Fibroblast of lung (primary cell): ENCODE measurements around the gene NUDT7. TPM values are rescaled to one million over a fixed set of nuclear protein-coding genes. Genes with fewer than 3 reads are reported as not detected.

Experiments used
- DNase-seq, 2 donors: peaks; one replicate each; pipeline versions ENCODE4 v3.0.0 to v3.0.0-alpha.2; 2010; ENCODE audit warnings: low read depth in 2 of 2
- H2AFZ ChIP-seq: 2 replicates; pipeline ENCODE4 v1.5.1; 2012; ENCODE audit warnings: low read length, control low read depth, inconsistent platforms
- H3K27ac ChIP-seq: 2 replicates; pipeline ENCODE4 v1.5.1; 2011; ENCODE audit warnings: low read length, control low read depth; ENCODE audit not compliant: insufficient read depth
- H3K27me3 ChIP-seq: 2 replicates; pipeline ENCODE4 v1.5.1; 2011; ENCODE audit warnings: mild to moderate bottlenecking, low read length; ENCODE audit not compliant: control insufficient read depth, insufficient read depth
- H3K36me3 ChIP-seq: 2 replicates; pipeline ENCODE4 v1.5.1; 2011; ENCODE audit warnings: low read length; ENCODE audit not compliant: control insufficient read depth, insufficient read depth
- H3K4me1 ChIP-seq: 2 replicates; pipeline ENCODE4 v1.5.1; 2011; ENCODE audit warnings: low read length; ENCODE audit not compliant: control insufficient read depth, insufficient read depth; ENCODE audit errors: extremely low read depth
- H3K4me2 ChIP-seq: 2 replicates; pipeline ENCODE4 v1.5.1; 2011; ENCODE audit warnings: low read length, control low read depth; ENCODE audit not compliant: insufficient read depth; ENCODE audit errors: extremely low read depth
- H3K4me3 ChIP-seq, 4 experiments: fragments of 200-600 bp in 1 of 4; sonication (generic) in 1 of 4; replicated peaks in 1 of 4; 2 replicates each; pipeline ENCODE4 v1.5.1; 2011 to 2016; ENCODE audit warnings: low read length in 4 of 4, low read depth in 3 of 4, mild to moderate bottlenecking in 3 of 4, control low read depth in 2 of 4, inconsistent platforms in 1 of 4, mixed read lengths in 1 of 4; ENCODE audit not compliant: insufficient read depth in 1 of 4; ENCODE audit errors: control extremely low read depth in 1 of 4
- H3K79me2 ChIP-seq: 2 replicates; pipeline ENCODE4 v1.5.1; 2012; ENCODE audit warnings: mild to moderate bottlenecking, low read length, inconsistent platforms; ENCODE audit not compliant: control insufficient read depth, insufficient read depth
- H3K9ac ChIP-seq: 2 replicates; pipeline ENCODE4 v1.5.1; 2011; ENCODE audit warnings: mild to moderate bottlenecking, low read length, control low read depth; ENCODE audit not compliant: insufficient read depth
- H3K9me3 ChIP-seq: 2 replicates; pipeline ENCODE4 v1.5.1; 2012; ENCODE audit warnings: low read depth, low read length; ENCODE audit not compliant: control insufficient read depth, insufficient read depth
- H4K20me1 ChIP-seq: 2 replicates; pipeline ENCODE4 v1.5.1; 2011; ENCODE audit warnings: low read length; ENCODE audit not compliant: control insufficient read depth, insufficient read depth; ENCODE audit errors: extremely low read depth
- EZH2 ChIP-seq: IDR thresholded peaks from 2 replicates; pipeline ENCODE4 v1.5.1; 2012; ENCODE audit warnings: low read length, control low read depth, mild to moderate bottlenecking; ENCODE audit errors: missing control alignments
- polyA plus RNA-seq, 2 donors: library from polyadenylated mRNA; depleted of rRNA in 1 of 2; stranded (reverse) in 1 of 2; unstranded in 1 of 2; fragments of >200 nt; gene quantifications; 2 replicates each; pipeline ENCODE4 v1.2.1, GENCODE V29; 2011 to 2012; ENCODE audit warnings: missing spikeins in 1 of 2
- total RNA-seq: library from RNA; depleted of rRNA; stranded (reverse); fragments of >200 nt; gene quantifications from 2 replicates; pipeline ENCODE4 v1.2.1, GENCODE V29; 2014
- TF ChIP-seq, protein P1 (sequence below), 2 donors: IDR thresholded peaks in 1 of 2; conservative IDR thresholded peaks in 1 of 2; 1 replicate in 1 of 2; 2 replicates in 1 of 2; pipeline ENCODE4 v1.5.1; 2011 to 2012; ENCODE audit warnings: low read length in 2 of 2, control low read depth in 1 of 2, inconsistent platforms in 1 of 2, low read depth in 1 of 2, mild to moderate bottlenecking in 1 of 2

Gene NUDT7
- total and polyA plus RNA-seq, 2 donors (not counting 1 experiment from before 2014, with no cell fraction given) = 15.2 to 21.5 TPM

DNA sequence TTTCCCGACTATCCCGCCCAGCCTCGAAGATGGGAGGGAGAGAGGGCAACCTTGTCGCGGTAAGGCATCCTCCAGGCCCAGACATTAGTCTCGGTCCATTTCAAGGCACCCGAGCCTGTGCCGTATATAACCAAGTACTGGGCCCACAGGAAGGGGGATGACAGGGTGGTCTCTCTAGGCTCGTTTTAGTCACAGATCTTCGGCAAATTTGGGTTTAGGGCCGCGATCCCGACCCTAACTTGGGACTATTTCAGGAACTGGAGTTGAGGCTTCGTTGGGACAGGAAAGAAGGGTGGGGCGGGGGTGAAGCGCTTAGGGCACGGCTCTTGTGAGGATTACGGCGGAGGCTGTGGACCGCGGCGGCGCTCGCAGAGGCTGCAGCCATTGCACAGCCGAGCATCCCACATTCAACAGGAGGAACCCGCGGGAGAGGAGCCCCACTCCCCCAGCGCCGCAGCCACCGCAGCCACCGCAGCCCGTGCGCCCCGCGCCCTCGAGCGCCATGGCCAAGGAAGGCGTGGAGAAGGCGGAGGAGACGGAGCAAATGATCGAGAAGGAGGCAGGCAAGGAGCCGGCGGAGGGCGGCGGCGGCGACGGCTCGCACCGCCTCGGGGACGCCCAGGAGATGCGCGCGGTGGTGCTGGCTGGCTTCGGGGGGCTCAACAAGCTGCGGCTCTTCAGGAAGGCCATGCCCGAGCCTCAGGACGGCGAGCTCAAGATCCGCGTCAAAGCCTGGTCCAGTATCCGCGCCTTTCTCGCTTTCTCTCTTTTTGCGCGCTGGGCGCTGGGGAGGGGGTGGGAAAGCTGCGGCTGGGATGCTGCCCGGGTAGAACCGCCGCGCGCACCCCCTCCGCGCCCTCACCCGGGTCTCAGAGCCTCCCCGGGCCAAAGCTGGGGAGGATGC is 66.1 kb downstream of the NUDT7 start, which contains the start of gene VAT1L:
VAT1L (plus strand) TSS at position 384 of the 904 bp plus-strand sequence; CDS start at position 503, 119 bp downstream.
- Histone ChIP-seq H4K20me1 (no peaks in the 10 kb centered on the region), H3K27me3 (peaks cover 6% of the 10 kb centered on the region), H3K27ac (no peak within 1 kb of the TSS), H3K4me3 (peak within 1 kb of the TSS; percentile 65 to 74 (median 66)), H3K9me3 (no peaks in the 10 kb centered on the region), H3K4me2 (peak within 1 kb of the TSS; percentile 79), H3K4me1 (no peaks in the 10 kb centered on the region), H3K36me3 (no peaks in the 10 kb centered on the region), H2AFZ (peak within 1 kb of the TSS; percentile 61), H3K9ac (no peak within 1 kb of the TSS), H3K79me2 (no peaks in the 10 kb centered on the region)
- TF ChIP-seq EZH2 = no peak
- TF ChIP-seq, protein P1, sequence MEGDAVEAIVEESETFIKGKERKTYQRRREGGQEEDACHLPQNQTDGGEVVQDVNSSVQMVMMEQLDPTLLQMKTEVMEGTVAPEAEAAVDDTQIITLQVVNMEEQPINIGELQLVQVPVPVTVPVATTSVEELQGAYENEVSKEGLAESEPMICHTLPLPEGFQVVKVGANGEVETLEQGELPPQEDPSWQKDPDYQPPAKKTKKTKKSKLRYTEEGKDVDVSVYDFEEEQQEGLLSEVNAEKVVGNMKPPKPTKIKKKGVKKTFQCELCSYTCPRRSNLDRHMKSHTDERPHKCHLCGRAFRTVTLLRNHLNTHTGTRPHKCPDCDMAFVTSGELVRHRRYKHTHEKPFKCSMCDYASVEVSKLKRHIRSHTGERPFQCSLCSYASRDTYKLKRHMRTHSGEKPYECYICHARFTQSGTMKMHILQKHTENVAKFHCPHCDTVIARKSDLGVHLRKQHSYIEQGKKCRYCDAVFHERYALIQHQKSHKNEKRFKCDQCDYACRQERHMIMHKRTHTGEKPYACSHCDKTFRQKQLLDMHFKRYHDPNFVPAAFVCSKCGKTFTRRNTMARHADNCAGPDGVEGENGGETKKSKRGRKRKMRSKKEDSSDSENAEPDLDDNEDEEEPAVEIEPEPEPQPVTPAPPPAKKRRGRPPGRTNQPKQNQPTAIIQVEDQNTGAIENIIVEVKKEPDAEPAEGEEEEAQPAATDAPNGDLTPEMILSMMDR (conservative IDR thresholded peaks at IDR 0.05 in 1 of 2, IDR thresholded peaks at IDR 0.05 in 1 of 2; ENCODE audit: low read depth in 1 of 2, low read length in 2 of 2) = no peak
- peak; percentile 66 to 75 for DNase-seq

DNA sequence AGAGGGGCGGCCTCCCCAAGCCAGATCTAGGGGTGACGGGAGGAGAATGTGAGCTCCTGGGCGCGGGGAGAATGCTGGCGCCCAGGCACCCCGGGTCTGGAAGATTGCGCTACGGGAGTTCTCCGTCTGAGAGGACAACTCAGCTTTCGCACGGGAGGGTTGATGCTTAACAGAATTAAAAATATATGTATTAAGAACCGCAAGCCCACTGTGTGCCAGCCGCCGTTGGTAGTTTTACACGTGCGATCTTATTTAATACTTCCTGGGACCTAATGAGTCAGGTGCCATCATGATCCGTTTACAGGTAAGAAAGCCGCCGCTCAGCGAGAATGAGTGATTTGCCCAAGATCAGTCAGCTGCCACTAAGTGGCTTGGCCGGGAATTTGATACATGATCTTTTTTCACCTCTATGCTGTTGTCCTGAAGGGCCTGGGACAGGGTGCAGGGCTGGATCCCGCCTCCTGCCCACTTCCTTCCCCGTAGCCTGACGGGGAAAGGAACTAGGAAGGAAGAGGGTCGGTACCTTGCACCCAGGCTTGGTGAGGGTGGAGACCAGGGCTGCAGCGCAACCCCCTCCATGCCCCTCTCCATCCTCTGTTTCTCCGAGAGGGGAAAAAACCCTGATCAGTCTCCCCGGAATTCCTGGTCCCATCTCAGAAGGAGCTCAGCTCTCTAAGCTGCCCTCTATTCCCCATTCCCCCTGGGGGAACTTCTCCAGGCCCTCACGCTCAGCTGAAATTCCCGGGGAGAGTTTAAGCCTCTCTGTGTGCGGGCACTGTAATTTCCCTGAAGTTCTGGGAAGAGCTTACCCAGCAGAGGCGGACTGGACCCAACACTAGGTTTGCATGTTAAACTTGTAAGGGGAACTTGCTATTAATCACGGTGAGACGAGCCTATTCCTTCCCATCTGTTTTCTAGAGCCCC is 67.0 kb downstream of the NUDT7 start:
- Histone ChIP-seq H3K27me3 (peaks cover 6% of the 10 kb centered on the region), H3K36me3 (no peaks in the 10 kb centered on the region), H3K27ac (no peak overlapping the region), H3K4me1 (no peaks in the 10 kb centered on the region), H3K79me2 (no peaks in the 10 kb centered on the region), H3K9me3 (no peaks in the 10 kb centered on the region), H3K4me2 (peak overlapping the region; percentile 68), H4K20me1 (no peaks in the 10 kb centered on the region), H2AFZ (no peak overlapping the region), H3K4me3 (peak overlapping the region; percentile 65 to 74 (median 66)), H3K9ac (no peak overlapping the region)
- TF ChIP-seq, protein P1 (conservative IDR thresholded peaks at IDR 0.05 in 1 of 2, IDR thresholded peaks at IDR 0.05 in 1 of 2; ENCODE audit: low read depth in 1 of 2, low read length in 2 of 2) = no peak
- TF ChIP-seq EZH2 = peak; percentile 15
- DNase-seq = no peak

DNA sequence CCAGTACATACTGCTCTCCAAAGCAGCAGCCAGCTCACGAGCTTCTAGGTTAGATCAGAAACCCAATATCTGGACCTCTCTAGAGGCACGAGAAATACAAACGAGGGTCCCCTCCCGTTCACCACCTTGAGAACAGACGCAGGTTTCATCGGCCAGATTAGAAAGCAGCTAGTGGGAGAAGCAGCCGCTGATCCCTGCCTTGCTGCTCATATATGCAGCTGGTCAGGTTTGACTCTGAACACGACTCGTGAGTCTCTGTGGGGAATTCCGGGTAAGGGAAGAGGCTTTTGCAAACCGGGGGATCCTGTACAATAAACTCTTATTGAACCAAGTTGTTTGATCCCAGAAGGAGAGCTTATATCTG is 67.7 kb downstream of the NUDT7 start:
- Histone ChIP-seq H3K36me3 (no peaks in the 10 kb centered on the region), H3K79me2 (no peaks in the 10 kb centered on the region), H3K27me3 (peaks cover 6% of the 10 kb centered on the region), H4K20me1 (no peaks in the 10 kb centered on the region), H2AFZ (no peak overlapping the region), H3K27ac (no peak overlapping the region), H3K4me2 (peak overlapping the region; percentile 56), H3K9ac (no peak overlapping the region), H3K4me1 (no peaks in the 10 kb centered on the region), H3K4me3 (peak overlapping the region in 3 of 4 experiments; percentile 25 to 67 (median 66)), H3K9me3 (no peaks in the 10 kb centered on the region)
- no peak for TF ChIP-seq EZH2
- TF ChIP-seq, protein P1 (conservative IDR thresholded peaks at IDR 0.05 in 1 of 2, IDR thresholded peaks at IDR 0.05 in 1 of 2; ENCODE audit: low read depth in 1 of 2, low read length in 2 of 2) = no peak
- DNase-seq = no peak
